GM21526 (cell line): ENCODE data around the gene FLYWCH1.

Experiments
- ATAC-seq: cut with Tn5 transposase; IDR thresholded peaks from one replicate; pipeline ENCODE4 v1.9.1; 2021; ENCODE audit warnings: moderate library complexity; ENCODE audit not compliant: unreplicated experiment, low FRiP score

Gene FLYWCH1

GRCh38 chr16:2948807-2949704 lies 37.3 kb downstream of the FLYWCH1 start:
- ATAC-seq = no peak

- no peak for ATAC-seq
Observed at GRCh38 chr16:2949705-2950352, 38.1 kb downstream of the FLYWCH1 start.

DNA sequence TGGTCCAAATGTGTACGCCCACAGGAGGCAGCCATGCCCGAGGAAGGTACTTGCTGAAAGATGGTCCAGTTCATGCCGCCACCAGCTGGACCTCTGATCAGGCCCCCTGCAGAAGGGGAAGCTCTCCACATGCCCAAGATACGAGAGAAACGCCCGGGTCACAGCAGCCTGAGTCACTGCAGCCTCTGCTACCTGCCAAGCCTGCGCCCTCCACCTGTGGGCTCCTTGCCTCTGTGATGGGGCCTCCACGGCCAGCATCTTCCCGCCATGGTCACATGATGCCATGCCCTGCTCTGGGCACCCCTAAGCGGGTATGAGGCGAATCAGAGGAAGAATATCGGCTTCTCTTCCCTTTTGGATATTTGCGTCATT lies 38.6 kb downstream of the FLYWCH1 start:
- ATAC-seq = no peak

DNA sequence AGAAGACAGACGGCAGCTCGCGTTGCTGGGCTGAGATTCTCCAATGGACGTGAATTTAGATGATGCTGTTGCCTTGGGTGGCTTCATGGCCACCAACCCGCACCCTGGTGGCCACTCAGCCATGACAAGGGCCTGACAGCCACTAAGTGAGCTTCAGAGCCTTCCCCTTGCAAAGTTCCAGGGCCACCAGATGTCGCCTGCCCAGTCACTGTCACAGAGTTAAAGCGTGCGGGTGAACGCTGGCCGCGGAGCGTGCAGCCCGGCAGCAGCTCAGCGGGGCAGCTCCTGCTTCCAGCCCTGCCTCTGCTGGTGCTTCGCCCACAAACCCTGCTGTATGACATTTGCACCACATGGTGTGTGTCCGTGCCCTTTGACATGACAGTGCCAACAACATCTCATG lies 39.0 kb downstream of the FLYWCH1 start:
- no peak for ATAC-seq

DNA sequence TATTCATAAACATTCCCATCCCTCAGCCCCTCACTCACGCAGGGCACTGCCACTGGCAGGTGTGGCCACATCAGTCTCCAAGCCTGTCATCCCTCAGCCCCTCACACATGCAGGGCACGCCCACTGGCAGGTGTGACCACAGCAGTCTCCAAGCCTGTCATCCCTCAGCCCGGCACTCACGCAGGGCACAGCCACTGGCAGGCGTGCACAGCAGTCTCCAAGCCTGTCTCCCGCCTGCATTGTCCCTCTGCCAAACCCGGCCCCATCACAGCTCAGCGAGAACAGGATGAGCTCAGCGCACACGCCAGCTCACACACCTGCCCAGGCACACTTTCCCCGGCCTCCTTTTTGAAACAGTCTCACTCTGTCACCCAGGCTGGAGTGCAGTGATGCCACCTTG lies 40.9 kb downstream of the FLYWCH1 start:
- no peak for ATAC-seq

- no peak for ATAC-seq
Observed at GRCh38 chr16:2953706-2954627, 42.2 kb downstream of the FLYWCH1 start.

- no peak for ATAC-seq
Observed at GRCh38 chr16:2954656-2955381, 43.1 kb downstream of the FLYWCH1 start.

GRCh38 chr16:2955438-2955778 lies 43.7 kb downstream of the FLYWCH1 start:
- ATAC-seq = no peak

DNA sequence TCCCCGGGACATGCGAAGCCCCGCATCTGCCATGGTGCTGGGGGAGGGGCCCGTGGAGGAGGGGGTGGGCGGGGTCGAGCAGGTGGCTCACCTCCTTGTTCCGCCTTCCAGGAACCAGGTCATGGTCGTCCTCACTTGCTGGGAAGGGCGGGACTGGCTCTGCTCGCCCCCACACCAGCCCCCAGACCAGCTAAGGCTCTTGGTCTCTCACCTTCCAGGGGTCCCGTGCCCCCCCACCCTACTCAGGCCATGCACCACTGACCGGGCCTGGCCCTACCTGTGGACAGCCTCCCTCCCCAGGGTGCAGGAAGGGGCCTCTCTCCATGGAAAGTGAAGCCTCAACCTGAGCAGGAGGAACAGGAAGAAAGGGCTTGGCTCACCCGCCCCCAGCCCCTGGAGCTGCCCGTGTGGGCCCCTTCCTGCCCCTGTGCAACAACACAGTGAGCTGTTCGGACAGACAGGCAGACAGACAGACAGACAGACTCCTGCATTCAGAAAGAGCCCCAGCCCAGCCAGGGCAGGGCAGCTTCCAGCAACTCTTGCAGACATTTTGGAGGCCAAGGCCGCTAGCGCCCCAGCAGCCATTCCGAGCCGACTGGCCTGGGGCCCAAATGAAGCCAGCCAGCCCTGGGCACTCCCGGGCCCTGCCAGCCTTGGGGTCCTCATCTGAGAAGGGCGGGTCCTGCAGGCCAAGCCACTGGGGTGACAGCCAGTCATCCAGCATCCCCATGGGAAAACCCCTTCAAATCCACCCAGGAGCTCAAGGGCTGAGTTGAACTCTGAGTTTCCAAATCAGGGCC lies 44.2 kb downstream of the FLYWCH1 start:
- ATAC-seq = no peak

DNA sequence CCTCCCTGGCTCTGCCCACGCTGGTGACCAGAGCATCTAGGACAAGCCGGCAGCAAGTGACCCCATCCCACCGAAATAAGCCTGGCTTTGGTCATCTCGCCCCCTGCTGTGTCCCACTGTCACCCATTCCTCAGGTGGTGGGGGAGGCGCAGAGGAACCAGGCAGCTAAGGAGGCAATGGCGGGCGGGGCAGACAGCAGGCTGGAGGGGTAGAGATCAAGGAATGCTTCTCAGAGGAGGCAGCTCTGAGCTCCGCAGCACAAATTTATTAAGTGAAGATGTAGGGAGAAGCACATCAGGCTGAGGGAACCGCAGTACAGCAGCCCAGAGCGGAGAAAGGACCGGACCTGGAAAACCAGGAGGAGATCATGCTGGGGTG lies 44.8 kb downstream of the FLYWCH1 start:
- ATAC-seq = no peak

DNA sequence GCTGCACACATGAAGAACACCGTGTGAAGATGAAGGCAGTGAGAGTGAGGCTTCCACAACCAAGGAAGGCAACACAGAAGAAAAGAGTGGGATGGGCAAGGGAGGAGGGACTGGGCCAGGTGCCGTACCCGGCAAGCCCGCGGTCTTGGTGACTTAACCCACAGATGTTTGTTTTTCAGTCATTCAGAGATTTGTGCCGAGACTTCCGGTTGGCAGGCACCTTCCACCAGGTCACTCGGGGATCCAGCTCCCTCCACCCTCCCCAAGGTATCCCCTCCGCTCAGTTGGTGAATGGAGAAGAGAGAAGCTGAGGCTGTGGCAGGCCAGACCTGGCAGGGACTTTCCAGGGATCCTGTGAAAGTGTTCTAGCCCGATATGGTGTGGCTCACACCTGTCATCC lies 47.5 kb downstream of the FLYWCH1 start:
- no peak for ATAC-seq

DNA sequence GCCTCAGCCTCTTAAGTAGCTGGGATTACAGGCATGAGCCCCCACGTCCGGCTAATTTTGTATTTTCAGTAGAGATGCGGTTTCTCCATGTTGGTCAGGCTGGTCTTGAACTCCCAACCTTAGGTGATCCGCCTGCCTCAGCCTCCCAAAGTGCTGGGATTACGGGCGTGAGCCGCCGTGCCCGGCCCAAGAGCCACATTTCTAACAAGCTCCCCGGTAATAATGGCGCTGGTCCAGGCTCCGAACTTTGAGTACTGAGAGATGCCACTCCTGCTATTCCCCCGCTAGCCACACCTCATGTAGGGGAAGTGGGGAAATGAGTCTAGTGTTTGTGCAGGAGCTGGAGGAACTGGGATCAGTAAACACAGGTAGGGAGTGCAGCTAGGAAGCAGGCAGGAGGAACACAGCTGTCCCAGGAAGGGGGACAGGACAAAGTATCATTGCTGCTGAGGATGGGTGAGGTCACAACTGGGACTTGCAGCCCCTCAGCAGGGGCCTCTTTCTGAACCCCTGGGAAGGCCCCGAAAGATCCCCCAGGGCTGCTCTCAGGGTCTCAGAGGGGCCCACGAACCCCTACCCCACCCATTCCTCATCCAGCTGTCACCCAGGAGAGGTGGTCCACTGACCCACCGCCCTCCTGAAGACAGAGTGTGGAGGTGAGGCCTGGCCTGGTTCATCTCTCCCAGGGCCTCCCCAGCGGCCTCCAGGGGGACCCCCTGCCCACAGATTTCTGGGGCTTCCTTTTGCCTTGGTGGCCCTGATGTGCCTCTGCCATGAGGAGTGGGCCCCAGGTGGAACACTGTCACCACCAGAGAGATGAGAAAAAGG lies 48.7 kb downstream of the FLYWCH1 start:
- ATAC-seq = no peak

DNA sequence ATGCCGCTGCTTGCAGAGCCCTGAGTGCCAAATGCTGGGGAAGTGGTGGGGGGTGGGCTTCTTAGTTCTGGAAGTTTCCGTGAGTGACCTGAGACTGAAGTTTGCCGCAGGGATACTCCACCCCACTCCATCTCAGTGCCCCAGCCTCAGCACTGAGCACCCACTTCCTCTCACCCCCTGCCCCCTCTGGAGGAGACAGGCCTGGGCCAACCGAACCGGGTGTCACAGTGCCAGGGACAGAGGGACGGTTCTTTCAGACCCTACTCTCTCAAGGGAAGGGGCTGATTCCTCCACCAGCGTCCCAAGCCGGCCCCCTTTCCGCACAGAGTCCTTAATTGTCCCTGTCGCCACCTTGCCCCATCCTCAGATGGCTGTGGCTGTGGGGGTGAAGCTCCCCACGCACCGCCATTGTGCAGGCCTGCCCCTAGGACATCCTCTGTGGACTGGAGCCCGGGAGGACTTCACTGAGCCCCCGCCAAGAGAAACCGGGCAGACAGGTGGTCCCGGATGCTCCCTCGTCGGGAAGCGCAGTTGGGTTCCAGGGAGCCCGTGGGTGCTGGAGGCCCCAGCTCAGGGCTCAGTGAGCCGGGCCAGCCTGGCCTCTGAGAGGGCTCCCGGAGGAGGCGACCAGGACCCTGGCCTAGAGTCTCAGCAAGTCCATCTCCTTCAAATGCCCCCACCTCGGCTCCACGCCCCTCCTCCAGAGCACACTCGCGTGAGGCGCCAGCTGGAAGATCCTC lies 50.8 kb downstream of the FLYWCH1 start:
- no peak for ATAC-seq

GRCh38 chr16:2963074-2963722 lies 51.5 kb downstream of the FLYWCH1 start:
- ATAC-seq = no peak

- no peak for ATAC-seq
Observed at GRCh38 chr16:2963723-2964474, 52.2 kb downstream of the FLYWCH1 start, which contains the start of gene KREMEN2. KREMEN2 (plus strand) TSS chr16:2964275; CDS start chr16:2964521, 246 bp downstream.

- no peak for ATAC-seq
Observed at GRCh38 chr16:2964475-2965336, 53.0 kb downstream of the FLYWCH1 start.
